ENCODE results near the gene PMM1.

The PMM1 gene

GRCh38 chr22:41543854-41544670 is 45.6 kb downstream of the PMM1 start, which contains the start of gene POLR3H:
Gene POLR3H (minus strand): TSS chr22:41544470. CDS start chr22:41544101, 369 bp downstream.
- peak within 1 kb of the TSS; percentile 75 to 76 for H3K4me3 ChIP-seq (ENCODE audit: low read depth in 1 of 2, low read length in 1 of 2)
- H3K9me3 ChIP-seq = no peaks in the 10 kb centered on the region
- H3K36me3 ChIP-seq = peaks cover 9% of the 10 kb centered on the region
- peak within 1 kb of the TSS; percentile 66 for H3K27ac ChIP-seq
- peaks cover 14 to 15% of the 10 kb centered on the region in 2 experiments for H3K4me1 ChIP-seq (ENCODE audit: control insufficient read depth in 1 of 2, insufficient read depth in 1 of 2, low read depth in 1 of 2, low read length in 1 of 2)
- no peaks in the 10 kb centered on the region for H3K27me3 ChIP-seq
- peak; percentile 38 for TF ChIP-seq CTCF (IDR thresholded peaks at IDR 0.05)

GRCh38 chr22:41542224-41542623 is 47.4 kb downstream of the PMM1 start:
- no peak for TF ChIP-seq CTCF (IDR thresholded peaks at IDR 0.05)
- H3K9me3 ChIP-seq = no peaks in the 10 kb centered on the region
- peaks cover 14 to 15% of the 10 kb centered on the region in 2 experiments for H3K4me1 ChIP-seq (ENCODE audit: control insufficient read depth in 1 of 2, insufficient read depth in 1 of 2, low read depth in 1 of 2, low read length in 1 of 2)
- no peak overlapping the region for H3K27ac ChIP-seq
- peaks cover 9% of the 10 kb centered on the region for H3K36me3 ChIP-seq
- no peaks in the 10 kb centered on the region for H3K27me3 ChIP-seq
- no peak overlapping the region for H3K4me3 ChIP-seq (ENCODE audit: low read depth in 1 of 2, low read length in 1 of 2)

- Histone ChIP-seq H3K4me3 (ENCODE audit: low read depth in 1 of 2, low read length in 1 of 2) (no peak overlapping the region), H3K4me1 (ENCODE audit: control insufficient read depth in 1 of 2, insufficient read depth in 1 of 2, low read depth in 1 of 2, low read length in 1 of 2) (peaks cover 14 to 15% of the 10 kb centered on the region in 2 experiments), H3K9me3 (no peaks in the 10 kb centered on the region), H3K36me3 (peaks cover 9% of the 10 kb centered on the region), H3K27ac (no peak overlapping the region), H3K27me3 (no peaks in the 10 kb centered on the region)
- TF ChIP-seq CTCF (IDR thresholded peaks at IDR 0.05) = no peak
These were observed 48.2 kb downstream of the PMM1 start for GRCh38 chr22:41541484-41541883.

- H3K27ac ChIP-seq = no peak overlapping the region
- peaks cover 14 to 15% of the 10 kb centered on the region in 2 experiments for H3K4me1 ChIP-seq (ENCODE audit: control insufficient read depth in 1 of 2, insufficient read depth in 1 of 2, low read depth in 1 of 2, low read length in 1 of 2)
- no peak for TF ChIP-seq CTCF (IDR thresholded peaks at IDR 0.05)
These were observed 49.3 kb downstream of the PMM1 start for GRCh38 chr22:41540365-41540764.

GRCh38 chr22:41540006-41540315 is 49.7 kb downstream of the PMM1 start:
- no peak for TF ChIP-seq CTCF (IDR thresholded peaks at IDR 0.05)
- H3K9me3 ChIP-seq = no peaks in the 10 kb centered on the region
- H3K4me1 ChIP-seq (ENCODE audit: control insufficient read depth in 1 of 2, insufficient read depth in 1 of 2, low read depth in 1 of 2, low read length in 1 of 2) = peaks cover 13 to 14% of the 10 kb centered on the region in 2 experiments
- peaks cover 9% of the 10 kb centered on the region for H3K36me3 ChIP-seq
- no peaks in the 10 kb centered on the region for H3K27me3 ChIP-seq
- no peak overlapping the region for H3K27ac ChIP-seq
- no peak overlapping the region for H3K4me3 ChIP-seq (ENCODE audit: low read depth in 1 of 2, low read length in 1 of 2)

More at GRCh38 chr22:41540365-41540764, 49.3 kb downstream of the PMM1 start:
- Histone ChIP-seq H3K36me3 (peaks cover 9% of the 10 kb centered on the region), H3K27me3 (no peaks in the 10 kb centered on the region), H3K9me3 (no peaks in the 10 kb centered on the region), H3K4me3 (ENCODE audit: low read depth in 1 of 2, low read length in 1 of 2) (no peak overlapping the region)
